ENCODE data around the gene CASP10.

DNA sequence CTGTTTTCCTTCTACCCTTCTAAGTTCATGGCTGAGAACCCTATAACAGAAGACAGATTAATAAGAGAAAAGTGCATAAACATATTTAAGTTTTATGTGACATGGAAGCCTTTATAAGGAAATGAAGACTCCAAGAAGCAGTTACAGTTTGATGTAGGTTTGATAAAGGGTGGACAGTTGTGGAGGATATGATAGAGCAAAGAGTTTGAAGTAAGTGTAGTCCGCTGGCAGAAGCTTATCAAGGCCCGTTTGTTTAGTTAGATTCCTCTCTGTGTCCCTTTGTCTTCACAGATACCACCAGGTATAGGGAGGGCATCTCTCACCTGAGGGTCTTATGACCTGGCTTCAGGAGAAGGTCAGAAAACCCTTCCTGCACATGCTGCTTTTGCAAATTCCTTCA is 66.9 kb downstream of the CASP10 start:
- TF ChIP-seq CTCF (conservative IDR thresholded peaks at IDR 0.05; ENCODE audit: low read depth, low read length) (no peak), FOS (IDR thresholded peaks at IDR 0.05; ENCODE audit: low read depth, low read length) (no peak), POLR2A (IDR thresholded peaks at IDR 0.05; ENCODE audit: low read depth, low read length) (no peak), RAD21 (IDR thresholded peaks at IDR 0.05; ENCODE audit: low read length) (no peak), CHD1 (IDR thresholded peaks at IDR 0.05; ENCODE audit: low read depth, low read length) (no peak), SMC3 (IDR thresholded peaks at IDR 0.05; ENCODE audit: low read depth, low read length) (no peak), USF2 (IDR thresholded peaks at IDR 0.05; ENCODE audit: low read depth, low read length) (no peak), MXI1 (IDR thresholded peaks at IDR 0.05; ENCODE audit: borderline replicate concordance, low read depth, low read length) (no peak), NFE2L2 (IDR thresholded peaks at IDR 0.05; ENCODE audit: low read depth, low read length) (no peak), RFX5 (IDR thresholded peaks at IDR 0.05; ENCODE audit: low read depth, low read length) (no peak)

Data from IMR-90 (cell line).